ENCODE results near the gene TUBGCP5.
"Not testable (repeated sequence)": the region's sequence is repeated elsewhere in the genome, so short reads cannot be mapped to it uniquely, and the experiment has no call there.

Gene TUBGCP5

GRCh38 chr15:23033979-23034378, 5.4 kb downstream of the TUBGCP5 start:
- Histone ChIP-seq H3K4me1 (ENCODE audit: control insufficient read depth, insufficient read depth, low read length) (peaks cover 4% of the 10 kb centered on the region), H3K9ac (ENCODE audit: low read length) (no peak overlapping the region), H3K36me3 (ENCODE audit: control insufficient read depth, insufficient read depth, low read length) (peaks cover 14% of the 10 kb centered on the region), H3K27me3 (ENCODE audit: control insufficient read depth, insufficient read depth, low read length) (no peaks in the 10 kb centered on the region), H3K27ac (ENCODE audit: low read depth, low read length) (no peak overlapping the region), H3K4me3 (ENCODE audit: low read length) (no peak overlapping the region)

GRCh38 chr15:23026218-23026617, 13.2 kb downstream of the TUBGCP5 start:
- H3K36me3 ChIP-seq (ENCODE audit: control insufficient read depth, insufficient read depth, low read length): peaks cover 33% of the 10 kb centered on the region

GRCh38 chr15:23022156-23022555, 17.2 kb downstream of the TUBGCP5 start:
- peaks cover 37% of the 10 kb centered on the region for H3K36me3 ChIP-seq (ENCODE audit: control insufficient read depth, insufficient read depth, low read length)
- H3K27me3 ChIP-seq (ENCODE audit: control insufficient read depth, insufficient read depth, low read length): no peaks in the 10 kb centered on the region
- no peak overlapping the region for H3K27ac ChIP-seq (ENCODE audit: low read depth, low read length)
- H3K9ac ChIP-seq (ENCODE audit: low read length): no peak overlapping the region
- no peaks in the 10 kb centered on the region for H3K4me1 ChIP-seq (ENCODE audit: control insufficient read depth, insufficient read depth, low read length)
- no peak overlapping the region for H3K4me3 ChIP-seq (ENCODE audit: low read length)

More at GRCh38 chr15:23026218-23026617, 13.2 kb downstream of the TUBGCP5 start:
- H3K9ac ChIP-seq (ENCODE audit: low read length): no peak overlapping the region
- H3K4me1 ChIP-seq (ENCODE audit: control insufficient read depth, insufficient read depth, low read length): no peaks in the 10 kb centered on the region
- H3K4me3 ChIP-seq (ENCODE audit: low read length): no peak overlapping the region
- H3K27ac ChIP-seq (ENCODE audit: low read depth, low read length): no peak overlapping the region
- H3K27me3 ChIP-seq (ENCODE audit: control insufficient read depth, insufficient read depth, low read length): no peaks in the 10 kb centered on the region

- H3K4me1 ChIP-seq (ENCODE audit: control insufficient read depth, insufficient read depth, low read length): no peaks in the 10 kb centered on the region
- H3K36me3 ChIP-seq (ENCODE audit: control insufficient read depth, insufficient read depth, low read length): peaks cover 24% of the 10 kb centered on the region
- no peak overlapping the region for H3K27ac ChIP-seq (ENCODE audit: low read depth, low read length)
- H3K4me3 ChIP-seq (ENCODE audit: low read length): no peak overlapping the region
- H3K9ac ChIP-seq (ENCODE audit: low read length): no peak overlapping the region
- H3K27me3 ChIP-seq (ENCODE audit: control insufficient read depth, insufficient read depth, low read length): no peaks in the 10 kb centered on the region
These were observed 24.9 kb downstream of the TUBGCP5 start for GRCh38 chr15:23014394-23015000.

GRCh38 chr15:23013681-23014080, 25.7 kb downstream of the TUBGCP5 start:
- Histone ChIP-seq H3K4me3 (ENCODE audit: low read length) (no peak overlapping the region), H3K9ac (ENCODE audit: low read length) (no peak overlapping the region), H3K4me1 (ENCODE audit: control insufficient read depth, insufficient read depth, low read length) (no peaks in the 10 kb centered on the region), H3K27me3 (ENCODE audit: control insufficient read depth, insufficient read depth, low read length) (no peaks in the 10 kb centered on the region), H3K36me3 (ENCODE audit: control insufficient read depth, insufficient read depth, low read length) (peaks cover 21% of the 10 kb centered on the region), H3K27ac (ENCODE audit: low read depth, low read length) (no peak overlapping the region)

GRCh38 chr15:23012616-23013015, 26.8 kb downstream of the TUBGCP5 start:
- not testable (repeated sequence) for H3K4me1 ChIP-seq (ENCODE audit: control insufficient read depth, insufficient read depth, low read length); H3K9ac ChIP-seq (ENCODE audit: low read length); H3K27ac ChIP-seq (ENCODE audit: low read depth, low read length); H3K27me3 ChIP-seq (ENCODE audit: control insufficient read depth, insufficient read depth, low read length); H3K4me3 ChIP-seq (ENCODE audit: low read length)
- H3K36me3 ChIP-seq (ENCODE audit: control insufficient read depth, insufficient read depth, low read length): peaks cover 23% of the 10 kb centered on the region

GRCh38 chr15:23003736-23004135, 35.6 kb downstream of the TUBGCP5 start:
- no peak overlapping the region for H3K4me3 ChIP-seq (ENCODE audit: low read length)
- no peak overlapping the region for H3K9ac ChIP-seq (ENCODE audit: low read length)
- H3K4me1 ChIP-seq (ENCODE audit: control insufficient read depth, insufficient read depth, low read length): no peaks in the 10 kb centered on the region

GRCh38 chr15:23002920-23003319, 36.4 kb downstream of the TUBGCP5 start:
- Histone ChIP-seq H3K27me3 (ENCODE audit: control insufficient read depth, insufficient read depth, low read length) (no peaks in the 10 kb centered on the region), H3K9ac (ENCODE audit: low read length) (no peak overlapping the region), H3K4me1 (ENCODE audit: control insufficient read depth, insufficient read depth, low read length) (no peaks in the 10 kb centered on the region), H3K4me3 (ENCODE audit: low read length) (no peak overlapping the region), H3K27ac (ENCODE audit: low read depth, low read length) (no peak overlapping the region), H3K36me3 (ENCODE audit: control insufficient read depth, insufficient read depth, low read length) (peaks cover 24% of the 10 kb centered on the region)

More at GRCh38 chr15:23003736-23004135, 35.6 kb downstream of the TUBGCP5 start:
- peaks cover 25% of the 10 kb centered on the region for H3K36me3 ChIP-seq (ENCODE audit: control insufficient read depth, insufficient read depth, low read length)
- no peak overlapping the region for H3K27ac ChIP-seq (ENCODE audit: low read depth, low read length)
- H3K27me3 ChIP-seq (ENCODE audit: control insufficient read depth, insufficient read depth, low read length): no peaks in the 10 kb centered on the region

- Histone ChIP-seq H3K4me3 (ENCODE audit: low read length) (no peak overlapping the region), H3K36me3 (ENCODE audit: control insufficient read depth, insufficient read depth, low read length) (no peaks in the 10 kb centered on the region), H3K9ac (ENCODE audit: low read length) (no peak overlapping the region), H3K4me1 (ENCODE audit: control insufficient read depth, insufficient read depth, low read length) (no peaks in the 10 kb centered on the region), H3K27me3 (ENCODE audit: control insufficient read depth, insufficient read depth, low read length) (no peaks in the 10 kb centered on the region), H3K27ac (ENCODE audit: low read depth, low read length) (no peak overlapping the region)
These were observed 43.6 kb downstream of the TUBGCP5 start for GRCh38 chr15:22995795-22996194.

GRCh38 chr15:22992024-22992326, 47.4 kb downstream of the TUBGCP5 start:
- no peak overlapping the region for H3K27ac ChIP-seq (ENCODE audit: low read depth, low read length)
- no peaks in the 10 kb centered on the region for H3K4me1 ChIP-seq (ENCODE audit: control insufficient read depth, insufficient read depth, low read length)
- no peaks in the 10 kb centered on the region for H3K36me3 ChIP-seq (ENCODE audit: control insufficient read depth, insufficient read depth, low read length)
- no peak overlapping the region for H3K9ac ChIP-seq (ENCODE audit: low read length)
- no peaks in the 10 kb centered on the region for H3K27me3 ChIP-seq (ENCODE audit: control insufficient read depth, insufficient read depth, low read length)
- H3K4me3 ChIP-seq (ENCODE audit: low read length): no peak overlapping the region

- Histone ChIP-seq H3K4me3 (ENCODE audit: low read length) (no peak overlapping the region), H3K27ac (ENCODE audit: low read depth, low read length) (no peak overlapping the region), H3K36me3 (ENCODE audit: control insufficient read depth, insufficient read depth, low read length) (no peaks in the 10 kb centered on the region), H3K4me1 (ENCODE audit: control insufficient read depth, insufficient read depth, low read length) (no peaks in the 10 kb centered on the region), H3K27me3 (ENCODE audit: control insufficient read depth, insufficient read depth, low read length) (no peaks in the 10 kb centered on the region), H3K9ac (ENCODE audit: low read length) (no peak overlapping the region)
These were observed 49.5 kb downstream of the TUBGCP5 start for GRCh38 chr15:22989576-22990477.

- H3K27me3 ChIP-seq (ENCODE audit: control insufficient read depth, insufficient read depth, low read length): no peaks in the 10 kb centered on the region
These were observed 50.6 kb downstream of the TUBGCP5 start for GRCh38 chr15:22988811-22989210.

GRCh38 chr15:22981931-22982330, 57.4 kb downstream of the TUBGCP5 start:
- not testable (repeated sequence) for H3K27me3 ChIP-seq (ENCODE audit: control insufficient read depth, insufficient read depth, low read length); H3K9ac ChIP-seq (ENCODE audit: low read length); H3K36me3 ChIP-seq (ENCODE audit: control insufficient read depth, insufficient read depth, low read length); H3K4me3 ChIP-seq (ENCODE audit: low read length); H3K27ac ChIP-seq (ENCODE audit: low read depth, low read length); H3K4me1 ChIP-seq (ENCODE audit: control insufficient read depth, insufficient read depth, low read length)

More at GRCh38 chr15:22988811-22989210, 50.6 kb downstream of the TUBGCP5 start:
- Histone ChIP-seq H3K9ac (ENCODE audit: low read length) (no peak overlapping the region), H3K36me3 (ENCODE audit: control insufficient read depth, insufficient read depth, low read length) (no peaks in the 10 kb centered on the region), H3K4me3 (ENCODE audit: low read length) (no peak overlapping the region), H3K27ac (ENCODE audit: low read depth, low read length) (no peak overlapping the region), H3K4me1 (ENCODE audit: control insufficient read depth, insufficient read depth, low read length) (no peaks in the 10 kb centered on the region)
